Osteocyte (in vitro differentiated cells): ENCODE results near the gene FAM131A. TPM values are rescaled to one million over a fixed set of nuclear protein-coding genes. Genes with fewer than 3 reads are reported as not detected.
"Not testable (repeated sequence)": the region's sequence is repeated elsewhere in the genome, so short reads cannot be mapped to it uniquely, and the experiment has no call there.

ENCODE experiments used
- DNase-seq: peaks from one replicate; pipeline ENCODE4 v3.0.0; 2021; ENCODE audit warnings: mixed read lengths; ENCODE audit not compliant: unreplicated experiment; ENCODE audit errors: extremely low spot score
- H3K27ac Mint-ChIP-seq: one replicate; pipeline ENCODE4 v1.8.0; 2021; ENCODE audit warnings: mild to moderate bottlenecking, mixed read lengths; ENCODE audit not compliant: unreplicated experiment
- H3K27me3 Mint-ChIP-seq: one replicate; pipeline ENCODE4 v1.8.0; 2021; ENCODE audit warnings: mixed read lengths; ENCODE audit not compliant: unreplicated experiment
- H3K36me3 Mint-ChIP-seq: one replicate; pipeline ENCODE4 v1.8.0; 2021; ENCODE audit warnings: mixed read lengths; ENCODE audit not compliant: unreplicated experiment
- H3K4me1 Mint-ChIP-seq: one replicate; pipeline ENCODE4 v1.8.0; 2021; ENCODE audit warnings: mixed read lengths; ENCODE audit not compliant: unreplicated experiment
- H3K4me3 Mint-ChIP-seq: one replicate; pipeline ENCODE4 v1.8.0; 2021; ENCODE audit warnings: mild to moderate bottlenecking, moderate library complexity, mixed read lengths; ENCODE audit not compliant: unreplicated experiment
- H3K9me3 Mint-ChIP-seq: one replicate; pipeline ENCODE4 v1.8.0; 2021; ENCODE audit warnings: mixed read lengths; ENCODE audit not compliant: unreplicated experiment
- CTCF ChIP-seq: fragments of 200-600 bp; sonication (generic); IDR thresholded peaks from 2 replicates; pipeline ENCODE4 v1.5.0; 2021; ENCODE audit warnings: antibody characterized with exemption, mild to moderate bottlenecking, moderate library complexity
- total RNA-seq: library from RNA; stranded (reverse); gene quantifications from 2 replicates; pipeline ENCODE4 v1.2.1, GENCODE V29; 2021

Gene FAM131A
- total RNA-seq, 1 donor from 2014 or later = 11.3 TPM

GRCh38 chr3:184336547-184337398 lies 627 bp upstream of the FAM131A start:
- Mint-ChIP-seq H3K4me3 (peak overlapping the region; percentile 79), H3K36me3 (peaks cover 27% of the 10 kb centered on the region), H3K9me3 (no peaks in the 10 kb centered on the region), H3K27ac (peak overlapping the region; percentile 91), H3K27me3 (no peaks in the 10 kb centered on the region), H3K4me1 (peaks cover 34% of the 10 kb centered on the region)
- no peak for TF ChIP-seq CTCF
- DNase-seq = no peak

GRCh38 chr3:184337981-184338380 lies 581 bp downstream of the FAM131A start:
- Mint-ChIP-seq H3K27ac (peak overlapping the region; percentile 91), H3K36me3 (peaks cover 18% of the 10 kb centered on the region), H3K9me3 (no peaks in the 10 kb centered on the region), H3K27me3 (no peaks in the 10 kb centered on the region), H3K4me1 (peaks cover 35% of the 10 kb centered on the region), H3K4me3 (peak overlapping the region; percentile 7)
- no peak for TF ChIP-seq CTCF
- no peak for DNase-seq

GRCh38 chr3:184338511-184338945 lies 1.1 kb downstream of the FAM131A start:
- Mint-ChIP-seq H3K4me3 (no peak overlapping the region), H3K4me1 (peaks cover 40% of the 10 kb centered on the region), H3K27me3 (no peaks in the 10 kb centered on the region), H3K27ac (peak overlapping the region; percentile 91), H3K9me3 (no peaks in the 10 kb centered on the region), H3K36me3 (peaks cover 15% of the 10 kb centered on the region)
- DNase-seq = no peak
- no peak for TF ChIP-seq CTCF

GRCh38 chr3:184339001-184339400 lies 1.6 kb downstream of the FAM131A start:
- Mint-ChIP-seq H3K4me1 (peaks cover 43% of the 10 kb centered on the region), H3K9me3 (no peaks in the 10 kb centered on the region), H3K36me3 (peaks cover 10% of the 10 kb centered on the region), H3K27me3 (no peaks in the 10 kb centered on the region), H3K27ac (no peak overlapping the region), H3K4me3 (no peak overlapping the region)
- DNase-seq = no peak
- TF ChIP-seq CTCF = no peak

GRCh38 chr3:184339451-184340135 lies 2.2 kb downstream of the FAM131A start:
- peaks cover 46% of the 10 kb centered on the region for H3K4me1 Mint-ChIP-seq
- not testable (repeated sequence) for DNase-seq, H3K36me3 Mint-ChIP-seq, H3K9me3 Mint-ChIP-seq, H3K4me3 Mint-ChIP-seq, H3K27ac Mint-ChIP-seq, H3K27me3 Mint-ChIP-seq
